IPS-18c (cell line): ENCODE results near the gene MYL2.

Source experiments
- H3K4me3 ChIP-seq: 2 replicates; pipeline ENCODE4 v1.7.0; 2013; ENCODE audit warnings: low read depth, mild to moderate bottlenecking, low read length, moderate library complexity; ENCODE audit not compliant: insufficient read depth
- H3K9me3 ChIP-seq: one replicate; pipeline ENCODE4 v1.6.1; 2013; ENCODE audit warnings: mild to moderate bottlenecking, low read length, moderate library complexity; ENCODE audit not compliant: control insufficient read depth, insufficient read depth

Gene MYL2

DNA sequence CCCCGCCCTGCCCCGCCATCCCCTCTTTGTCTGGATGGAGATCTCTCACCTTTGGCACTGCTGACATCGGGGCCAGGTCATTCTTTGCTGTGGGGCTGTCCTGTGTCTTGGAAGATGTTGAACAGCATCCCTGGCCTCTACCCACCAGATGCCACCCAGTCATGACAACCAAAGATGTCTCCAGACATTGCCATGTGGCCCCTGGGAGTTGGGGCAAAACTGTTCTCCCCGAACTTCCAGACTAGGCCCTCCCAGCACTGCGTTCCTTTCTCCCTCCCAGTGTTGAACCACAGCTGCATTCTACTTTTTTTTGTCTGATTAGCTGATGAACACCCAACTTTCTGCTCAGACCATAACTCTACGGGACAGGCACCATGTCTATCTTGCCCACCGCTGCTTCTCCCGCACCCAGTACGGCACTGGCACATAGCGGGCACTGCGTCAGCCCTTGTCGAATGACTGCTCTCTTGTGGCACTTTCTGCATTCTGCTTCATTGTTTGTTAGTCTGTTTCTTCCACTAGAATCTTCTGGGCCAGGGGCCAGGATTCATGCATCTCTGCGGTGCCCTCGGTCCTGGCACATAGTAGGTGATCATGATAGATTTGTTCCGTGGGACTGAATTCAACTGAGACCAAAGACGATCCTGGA, 13.1 kb upstream of the MYL2 start:
- Histone ChIP-seq H3K4me3 (no peak overlapping the region), H3K9me3 (no peaks in the 10 kb centered on the region)

DNA sequence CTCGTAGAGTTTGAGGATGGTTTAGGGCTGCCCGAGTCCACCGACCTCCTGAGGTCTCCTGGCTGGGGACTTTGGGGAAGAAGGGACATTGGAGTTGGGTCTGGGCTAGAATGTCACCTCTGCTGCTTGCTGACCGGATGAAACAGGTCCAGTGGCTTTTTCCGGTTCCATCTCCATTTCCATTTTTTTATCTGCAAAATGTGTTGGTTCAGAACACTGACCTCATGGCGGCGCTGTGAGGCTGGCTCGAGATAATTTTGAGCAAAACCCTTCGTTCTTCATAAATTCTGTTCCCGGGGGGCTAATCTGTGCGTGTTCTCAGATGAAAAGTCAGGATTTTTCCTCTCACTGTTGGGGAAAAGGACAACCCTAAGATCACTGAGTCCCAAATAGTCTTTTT, 11.7 kb upstream of the MYL2 start:
- Histone ChIP-seq H3K9me3 (no peaks in the 10 kb centered on the region), H3K4me3 (no peak overlapping the region)

DNA sequence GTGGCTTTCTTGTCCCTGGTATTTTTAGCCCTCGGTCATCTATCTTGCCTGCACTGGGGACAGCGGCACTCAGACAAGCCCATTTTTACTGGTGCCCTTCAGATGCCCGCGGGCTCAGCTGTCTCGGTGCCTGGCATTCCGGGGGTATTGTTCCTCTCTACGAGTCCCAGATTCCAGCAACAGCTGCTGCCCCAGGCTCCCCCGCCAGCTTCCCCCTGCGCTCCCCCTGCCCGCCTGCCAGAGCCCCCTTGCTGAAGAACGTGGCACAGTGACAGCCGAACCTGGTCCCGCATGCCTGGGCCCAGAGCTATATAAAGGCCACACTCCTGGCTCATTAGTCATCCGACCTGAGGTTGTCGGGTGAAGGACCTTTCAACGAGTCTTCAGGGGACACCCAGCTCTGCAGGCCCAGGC, 10.9 kb upstream of the MYL2 start:
- Histone ChIP-seq H3K4me3 (no peak overlapping the region), H3K9me3 (no peaks in the 10 kb centered on the region)

DNA sequence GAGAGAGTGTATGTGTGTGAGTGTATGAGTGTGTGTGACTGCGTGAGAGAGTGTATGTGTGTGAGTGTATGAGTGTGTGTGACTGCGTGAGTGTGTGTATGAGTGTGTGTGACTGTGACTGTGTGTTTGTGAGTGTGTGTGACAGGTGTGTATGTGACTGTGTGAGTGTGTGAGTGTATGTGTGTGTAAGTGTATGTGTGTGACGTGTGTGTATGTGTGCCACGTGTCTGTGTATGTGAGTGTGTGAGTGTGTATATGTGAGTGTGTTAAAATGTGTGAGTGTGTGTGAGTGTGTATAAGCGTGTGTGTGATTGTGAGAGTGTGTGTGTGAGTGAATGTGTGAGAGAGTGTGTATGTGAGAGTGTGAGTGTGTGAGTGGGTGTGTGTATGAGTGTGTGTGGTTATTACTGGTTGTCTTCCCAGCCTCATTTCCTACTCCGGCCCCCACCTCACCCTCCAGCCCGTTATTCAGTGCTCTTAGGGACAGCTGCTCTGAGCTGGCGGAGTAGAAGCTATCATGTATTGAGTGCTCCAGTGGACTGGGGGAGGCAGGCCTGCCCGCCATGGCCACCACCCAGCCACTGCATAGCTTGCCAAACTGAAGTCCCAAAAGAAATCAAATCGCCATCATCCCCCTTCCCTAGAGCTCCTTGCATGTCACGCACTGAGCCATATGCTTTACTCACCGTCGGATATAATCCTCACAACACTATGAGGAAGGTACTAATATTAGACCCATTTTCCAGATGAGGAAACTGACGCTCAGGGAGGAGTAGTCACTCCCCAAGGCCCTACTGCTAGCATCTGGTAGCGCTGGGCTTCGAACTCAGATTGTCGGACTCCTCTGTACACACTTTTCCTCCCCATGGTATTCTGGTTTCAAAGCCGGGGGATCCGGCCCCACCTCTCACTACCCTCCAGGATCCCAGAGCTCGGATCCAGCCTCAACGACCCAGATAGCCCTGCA, 10.3 kb upstream of the MYL2 start:
- no peak overlapping the region for H3K4me3 ChIP-seq
- no peaks in the 10 kb centered on the region for H3K9me3 ChIP-seq

DNA sequence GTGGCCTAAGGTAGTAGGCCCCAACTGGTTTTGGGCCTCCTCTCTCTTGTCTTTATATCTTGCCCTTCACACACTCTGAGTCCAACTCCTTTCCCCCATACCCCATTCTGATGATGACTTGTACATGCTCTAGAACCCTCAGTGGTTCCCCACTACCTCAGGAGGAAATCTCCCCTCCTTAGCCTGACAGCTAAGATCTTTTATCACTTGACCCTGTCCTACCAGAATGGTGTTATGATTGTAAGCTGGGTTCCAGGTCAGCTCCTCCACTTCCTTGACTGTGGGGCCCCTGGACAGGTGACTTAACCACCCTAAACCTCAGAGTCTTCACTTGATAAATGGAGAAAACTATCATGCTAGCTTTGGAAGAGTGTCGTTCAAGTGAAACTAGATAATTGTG, 9.4 kb upstream of the MYL2 start:
- Histone ChIP-seq H3K4me3 (no peak overlapping the region), H3K9me3 (no peaks in the 10 kb centered on the region)

DNA sequence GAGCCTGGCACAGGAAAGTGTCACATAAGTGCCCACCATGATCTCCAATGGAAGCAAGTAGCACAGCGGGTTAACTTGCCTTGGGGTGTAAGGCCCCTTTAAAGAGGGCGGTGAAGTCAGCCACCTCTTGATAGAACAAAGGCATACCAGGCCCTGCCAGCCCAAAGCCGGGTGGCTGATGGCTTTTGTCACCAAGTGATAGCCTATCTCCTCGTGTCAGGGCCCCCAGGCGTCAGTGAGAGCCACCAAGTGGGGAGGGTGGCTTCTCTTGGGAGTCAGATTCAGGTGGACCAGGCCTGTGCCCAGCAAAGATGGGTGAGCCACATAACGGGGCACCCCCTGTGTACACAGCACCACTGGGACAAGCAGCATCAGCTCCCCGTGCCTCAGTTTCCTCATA, 8.3 kb upstream of the MYL2 start:
- H3K4me3 ChIP-seq: no peak overlapping the region
- no peaks in the 10 kb centered on the region for H3K9me3 ChIP-seq

GRCh38 chr12:110927546-110927945, 7.2 kb upstream of the MYL2 start:
- H3K9me3 ChIP-seq: no peaks in the 10 kb centered on the region
- H3K4me3 ChIP-seq: no peak overlapping the region

DNA sequence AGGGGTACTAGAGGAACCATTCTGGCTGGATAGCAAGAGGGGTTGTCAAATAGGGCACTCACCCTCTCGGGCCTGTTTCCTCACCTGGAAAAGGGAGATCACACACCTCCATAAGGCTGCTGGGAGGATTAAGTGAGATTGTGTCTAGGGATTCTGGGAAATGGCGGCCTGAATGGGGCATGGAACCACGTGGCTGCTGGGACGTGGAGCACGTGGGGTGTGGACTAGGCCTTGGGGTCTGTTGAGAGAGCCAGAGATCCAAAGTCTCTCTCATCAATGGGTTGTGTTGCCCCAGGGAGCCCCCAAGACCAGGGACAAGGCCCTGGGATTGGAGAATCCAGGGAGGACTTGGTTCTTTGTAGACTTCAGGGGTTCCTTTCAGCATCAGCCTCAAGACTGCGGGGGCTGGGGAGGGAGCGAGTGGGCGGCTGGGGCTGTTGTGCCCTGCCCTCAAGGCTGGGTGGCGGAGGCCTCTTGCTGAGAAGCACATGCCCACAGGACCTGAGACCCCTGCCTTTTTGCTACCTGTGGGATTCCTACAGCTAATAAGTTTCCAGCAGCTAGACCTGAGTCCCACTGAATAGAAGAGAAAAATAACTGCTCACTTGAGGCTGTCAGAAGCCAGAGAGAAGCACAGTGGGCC, 3.4 kb upstream of the MYL2 start:
- H3K9me3 ChIP-seq: no peaks in the 10 kb centered on the region
- H3K4me3 ChIP-seq: no peak overlapping the region

- no peaks in the 10 kb centered on the region for H3K9me3 ChIP-seq
Measured at GRCh38 chr12:110923192-110923591, 2.8 kb upstream of the MYL2 start.

GRCh38 chr12:110922652-110923051, 2.3 kb upstream of the MYL2 start:
- H3K4me3 ChIP-seq: no peak overlapping the region

More at GRCh38 chr12:110923192-110923591, 2.8 kb upstream of the MYL2 start:
- H3K4me3 ChIP-seq: no peak overlapping the region

DNA sequence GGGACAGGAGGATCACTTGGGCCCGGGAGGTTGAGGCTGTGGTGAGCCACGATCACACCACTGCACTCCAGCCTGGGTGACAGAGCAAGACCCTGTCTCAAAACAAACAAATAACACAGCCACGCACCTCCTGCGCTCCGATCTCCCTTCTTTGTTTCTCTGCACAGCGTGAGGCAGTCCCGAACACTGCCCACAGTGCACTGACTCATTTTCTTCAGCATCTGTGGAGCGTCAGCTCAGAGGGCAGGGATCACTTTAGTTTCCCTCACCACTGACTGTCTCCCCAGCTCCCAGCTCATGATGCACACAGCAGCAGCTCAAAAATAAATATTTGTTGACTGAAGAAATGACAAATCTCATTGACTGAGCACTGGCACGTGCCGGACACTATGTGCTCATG, 883 bp upstream of the MYL2 start:
- H3K9me3 ChIP-seq: no peaks in the 10 kb centered on the region
- H3K4me3 ChIP-seq: no peak overlapping the region

More at GRCh38 chr12:110922652-110923051, 2.3 kb upstream of the MYL2 start:
- no peaks in the 10 kb centered on the region for H3K9me3 ChIP-seq

GRCh38 chr12:110919720-110920119, 659 bp downstream of the MYL2 start:
- H3K9me3 ChIP-seq: no peaks in the 10 kb centered on the region
- H3K4me3 ChIP-seq: no peak overlapping the region

GRCh38 chr12:110917961-110918360, 2.4 kb downstream of the MYL2 start:
- H3K9me3 ChIP-seq: no peaks in the 10 kb centered on the region
- no peak overlapping the region for H3K4me3 ChIP-seq

DNA sequence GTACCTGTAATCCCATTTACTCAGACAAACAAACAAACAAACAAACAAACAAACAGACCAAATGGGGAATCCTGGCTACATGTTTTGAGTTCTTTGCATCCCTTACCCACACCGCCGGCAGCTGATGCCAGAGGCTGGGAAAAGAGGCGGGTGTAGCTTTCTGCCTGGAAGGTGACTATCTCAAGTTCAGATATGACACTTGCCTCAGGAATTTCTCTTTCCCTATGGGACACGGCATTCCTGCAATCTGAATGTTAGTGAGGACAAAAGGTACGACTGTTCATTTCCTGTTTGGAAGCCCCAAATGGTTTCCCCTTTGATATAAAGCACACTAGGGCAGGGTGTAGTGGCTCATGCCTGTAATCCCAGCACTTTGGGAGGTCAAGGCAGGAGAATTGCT, 2.9 kb downstream of the MYL2 start:
- Histone ChIP-seq H3K9me3 (no peaks in the 10 kb centered on the region), H3K4me3 (no peak overlapping the region)

GRCh38 chr12:110916295-110916875, 4.0 kb downstream of the MYL2 start:
- Histone ChIP-seq H3K9me3 (no peaks in the 10 kb centered on the region), H3K4me3 (no peak overlapping the region)

- Histone ChIP-seq H3K4me3 (no peak overlapping the region), H3K9me3 (no peaks in the 10 kb centered on the region)
Measured at GRCh38 chr12:110913119-110914056, 7.0 kb downstream of the MYL2 start.

- H3K4me3 ChIP-seq: no peak overlapping the region
- no peaks in the 10 kb centered on the region for H3K9me3 ChIP-seq
Measured at GRCh38 chr12:110912263-110912662, 8.1 kb downstream of the MYL2 start.
